Measurements from ENCODE around the gene MCTP1.

GRCh38 chr5:95029569-95030366 lies 255.1 kb downstream of the MCTP1 start:
- TF ChIP-seq EP300 (IDR thresholded peaks at IDR 0.05; ENCODE audit: low read depth) (no peak), POLR2AphosphoS5 (IDR thresholded peaks at IDR 0.05) (no peak), CTCF (IDR thresholded peaks at IDR 0.05) (no peak)

All from transverse colon (tissue), 4 donors.